Right lung (tissue), 10 donors: Measurements from ENCODE around the gene OR4C12. TPM values are rescaled to one million over a fixed set of nuclear protein-coding genes. Genes with fewer than 3 reads are reported as not detected.
"Not testable (repeated sequence)": the region's sequence is repeated elsewhere in the genome, so short reads cannot be mapped to it uniquely, and the experiment has no call there.

Experiments
- DNase-seq, 2 donors: peaks; one replicate each; pipeline ENCODE4 v3.0.0-alpha.2; 2013
- long read RNA-seq, 8 donors: transcript quantifications; one replicate each; lab custom pipeline, GENCODE V29; 2026
- polyA plus RNA-seq, 5 donors: library from polyadenylated mRNA; unstranded; fragments of 120-200 nt; gene quantifications; one replicate each; pipeline versions ENCODE4 v1.2.1 to v1.2.3, GENCODE V29; 2013; ENCODE audit warnings: inconsistent platforms in 1 of 5, low replicate concordance in 1 of 5; ENCODE audit not compliant: insufficient read length in 5 of 5, insufficient read depth in 1 of 5

OR4C12 gene
- polyA plus RNA-seq, result not detected
- long read RNA-seq, donor 1, result 0 reads
- long read RNA-seq, donor 2, result 0 reads
- long read RNA-seq, donor 3, result 0 reads
- long read RNA-seq, donor 4, result 0 reads
- long read RNA-seq, donor 5, result 0 reads
- long read RNA-seq, donor 6, result 0 reads
- long read RNA-seq, donor 7, result 0 reads
- long read RNA-seq, donor 8, result 0 reads

- not testable (repeated sequence) for DNase-seq
Measured at GRCh38 chr11:49982435-49982834, at the start of gene OR4C12. Gene OR4C12, minus strand, starts transcription at chr11:49982535. Its CDS starts 34 bp downstream, at chr11:49982501.

- no peak for DNase-seq
Measured at GRCh38 chr11:50030193-50030592, 47.9 kb upstream of the OR4C12 start.

DNA sequence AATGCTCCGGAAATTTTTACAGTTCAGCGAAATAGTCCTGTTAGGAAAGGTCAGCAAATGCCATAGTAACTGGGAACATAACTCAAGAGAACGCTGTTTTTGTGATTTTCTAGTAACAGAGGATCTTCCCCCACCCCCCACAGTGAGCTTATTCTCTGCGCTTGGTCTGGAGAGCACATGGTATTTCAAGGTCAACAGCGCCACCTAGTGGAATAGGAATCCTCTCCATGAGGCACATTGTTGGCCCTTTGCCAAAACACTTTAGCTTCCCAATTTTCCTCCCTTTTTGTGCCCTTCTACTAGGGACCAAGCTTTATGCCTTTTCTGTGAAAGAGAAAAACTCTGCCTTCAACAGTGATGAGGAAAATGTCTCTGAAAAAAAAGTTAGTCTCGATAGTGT is 13.2 kb upstream of the OR4C12 start:
- no peak for DNase-seq

GRCh38 chr11:49973439-49973838 is 8.9 kb downstream of the OR4C12 start:
- not testable (repeated sequence) for DNase-seq

DNA sequence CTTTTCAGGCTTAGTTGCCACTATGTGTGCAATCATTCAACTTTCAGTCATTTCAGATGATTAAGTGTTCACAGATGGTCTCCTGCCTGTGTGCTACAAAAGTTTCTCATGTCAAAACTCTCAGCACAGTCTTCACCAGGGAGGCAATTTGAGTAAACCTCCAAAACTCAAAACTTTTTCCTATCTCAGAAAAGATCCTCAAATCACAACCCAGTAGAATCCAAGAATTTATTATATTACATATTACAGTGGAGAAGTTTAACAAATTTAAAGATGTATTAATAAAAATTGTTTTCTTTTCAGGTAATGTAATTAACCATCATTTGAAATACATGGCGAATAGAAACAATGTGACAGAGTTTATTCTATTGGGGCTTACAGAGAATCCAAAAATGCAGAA is 30.2 kb downstream of the OR4C12 start, which contains the start of gene OR4C13:
TSS of gene OR4C13 (plus strand) at position 301 of the 400 bp plus-strand sequence. CDS start at position 333, 32 bp downstream.
- DNase-seq, result no peak

DNA sequence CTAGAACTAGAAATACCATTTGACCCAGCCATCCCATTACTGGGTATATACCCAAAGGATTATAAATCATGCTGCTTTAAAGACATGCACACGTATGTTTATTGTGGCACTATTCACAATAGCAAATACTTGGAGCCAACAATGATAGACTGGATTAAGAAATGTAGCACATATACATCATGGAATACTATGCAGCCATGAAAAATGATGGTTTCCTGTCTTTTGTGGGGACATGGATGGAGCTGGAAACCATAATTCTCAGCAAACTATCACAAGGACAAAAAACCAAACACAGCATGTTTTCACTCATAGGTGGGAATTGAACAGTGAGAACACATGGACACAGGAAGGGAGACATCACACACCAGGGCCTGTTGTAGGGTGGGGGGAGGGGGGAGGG is 33.6 kb downstream of the OR4C12 start:
- not testable (repeated sequence) for DNase-seq

Other genes starting within 250 kb of the OR4C12 start
- gene OR4C13, start 30.1 kb downstream of the OR4C12 start, polyA plus RNA-seq, result not detected
- gene OR4C45, start 50.3 kb upstream of the OR4C12 start, polyA plus RNA-seq, result not detected